ENCODE results near the gene ZSWIM5.
"Not testable (repeated sequence)": the region's sequence is repeated elsewhere in the genome, so short reads cannot be mapped to it uniquely, and the experiment has no call there.

The ZSWIM5 gene

DNA sequence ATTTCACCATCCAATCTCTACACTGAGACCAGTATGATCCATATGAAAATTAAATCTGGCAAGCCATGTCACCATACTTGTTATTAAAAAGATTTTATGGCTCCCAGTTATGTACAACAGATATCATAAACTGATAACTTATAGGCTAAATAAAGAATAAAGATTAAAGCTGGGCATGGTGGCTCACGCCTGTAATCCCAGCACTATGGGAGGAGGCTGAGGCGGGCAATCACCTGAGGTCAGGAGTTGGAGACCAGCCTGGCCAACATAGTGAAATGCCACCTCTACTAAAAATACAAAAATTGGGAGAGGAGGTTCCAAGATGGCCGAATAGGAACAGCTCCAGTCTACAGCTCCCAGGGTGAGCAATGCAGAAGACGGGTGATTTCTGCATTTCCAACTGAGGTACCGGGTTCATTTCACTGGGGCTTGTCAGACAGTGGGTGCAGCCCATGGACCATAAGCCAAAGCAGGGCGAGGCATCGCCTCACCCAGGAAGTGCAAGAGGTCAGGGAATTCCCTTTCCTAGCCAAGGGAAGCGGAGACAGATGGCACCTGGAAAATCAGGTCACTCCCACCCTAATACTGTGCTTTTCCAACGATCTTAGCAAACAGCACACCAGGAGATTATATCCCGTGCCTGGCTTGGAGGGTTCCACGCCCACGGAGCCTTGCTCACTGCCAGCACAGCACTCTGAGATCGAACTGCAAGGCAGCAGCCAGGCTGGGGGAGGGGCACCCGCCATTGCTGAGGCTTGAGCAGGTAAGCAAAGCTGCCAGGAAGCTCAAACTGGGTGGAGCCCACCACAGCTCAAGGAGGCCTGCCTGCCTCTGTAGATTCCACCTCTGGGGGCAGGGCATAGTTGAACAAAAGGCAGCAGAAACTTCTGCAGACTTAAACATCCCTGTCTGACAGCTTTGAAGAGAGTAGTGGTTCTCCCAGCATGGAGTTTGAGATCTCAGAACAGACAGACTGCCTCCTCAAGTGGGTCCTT lies 44.1 kb downstream of the ZSWIM5 start:
- H3K36me3 ChIP-seq (ENCODE audit: control insufficient read depth, insufficient read depth, low read length); H3K4me3 ChIP-seq (replicated peaks; ENCODE audit: low read depth, low read length); H3K27me3 ChIP-seq (replicated peaks; ENCODE audit: control insufficient read depth, insufficient read depth, low read length); DNase-seq (ENCODE audit: extremely low read depth, insufficient read length): not testable (repeated sequence)

- H3K4me3 ChIP-seq (replicated peaks; ENCODE audit: low read depth, low read length): no peak overlapping the region
- DNase-seq (ENCODE audit: extremely low read depth, insufficient read length): no peak
- TF ChIP-seq, protein P1, sequence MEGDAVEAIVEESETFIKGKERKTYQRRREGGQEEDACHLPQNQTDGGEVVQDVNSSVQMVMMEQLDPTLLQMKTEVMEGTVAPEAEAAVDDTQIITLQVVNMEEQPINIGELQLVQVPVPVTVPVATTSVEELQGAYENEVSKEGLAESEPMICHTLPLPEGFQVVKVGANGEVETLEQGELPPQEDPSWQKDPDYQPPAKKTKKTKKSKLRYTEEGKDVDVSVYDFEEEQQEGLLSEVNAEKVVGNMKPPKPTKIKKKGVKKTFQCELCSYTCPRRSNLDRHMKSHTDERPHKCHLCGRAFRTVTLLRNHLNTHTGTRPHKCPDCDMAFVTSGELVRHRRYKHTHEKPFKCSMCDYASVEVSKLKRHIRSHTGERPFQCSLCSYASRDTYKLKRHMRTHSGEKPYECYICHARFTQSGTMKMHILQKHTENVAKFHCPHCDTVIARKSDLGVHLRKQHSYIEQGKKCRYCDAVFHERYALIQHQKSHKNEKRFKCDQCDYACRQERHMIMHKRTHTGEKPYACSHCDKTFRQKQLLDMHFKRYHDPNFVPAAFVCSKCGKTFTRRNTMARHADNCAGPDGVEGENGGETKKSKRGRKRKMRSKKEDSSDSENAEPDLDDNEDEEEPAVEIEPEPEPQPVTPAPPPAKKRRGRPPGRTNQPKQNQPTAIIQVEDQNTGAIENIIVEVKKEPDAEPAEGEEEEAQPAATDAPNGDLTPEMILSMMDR (IDR thresholded peaks at IDR 0.05; ENCODE audit: insufficient read depth, low read length, poor library complexity, severe bottlenecking): no peak
Measured at GRCh38 chr1:45155957-45156356, 50.4 kb downstream of the ZSWIM5 start.

DNA sequence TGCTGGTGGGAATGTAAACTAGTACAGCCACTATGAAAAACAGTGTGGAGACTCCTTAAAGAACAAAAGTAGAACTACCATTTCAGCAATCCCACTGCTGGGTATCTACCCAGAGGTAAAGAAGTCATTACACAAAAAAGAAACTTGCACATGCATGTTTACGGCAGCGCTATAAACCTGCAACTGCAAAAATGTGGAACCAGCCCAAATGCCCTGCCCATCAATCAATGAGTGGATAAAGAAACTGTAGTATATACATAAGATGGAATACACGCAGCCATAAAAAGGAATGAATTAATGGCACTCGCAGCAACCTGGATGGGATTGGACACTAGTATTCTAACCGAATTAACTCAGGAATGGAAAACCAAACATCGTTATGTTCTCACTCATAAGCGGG lies 51.0 kb downstream of the ZSWIM5 start:
- no peak for DNase-seq (ENCODE audit: extremely low read depth, insufficient read length)

More at GRCh38 chr1:45155957-45156356, 50.4 kb downstream of the ZSWIM5 start:
- Histone ChIP-seq H3K27me3 (replicated peaks; ENCODE audit: control insufficient read depth, insufficient read depth, low read length) (no peaks in the 10 kb centered on the region), H3K36me3 (ENCODE audit: control insufficient read depth, insufficient read depth, low read length) (no peaks in the 10 kb centered on the region)

DNA sequence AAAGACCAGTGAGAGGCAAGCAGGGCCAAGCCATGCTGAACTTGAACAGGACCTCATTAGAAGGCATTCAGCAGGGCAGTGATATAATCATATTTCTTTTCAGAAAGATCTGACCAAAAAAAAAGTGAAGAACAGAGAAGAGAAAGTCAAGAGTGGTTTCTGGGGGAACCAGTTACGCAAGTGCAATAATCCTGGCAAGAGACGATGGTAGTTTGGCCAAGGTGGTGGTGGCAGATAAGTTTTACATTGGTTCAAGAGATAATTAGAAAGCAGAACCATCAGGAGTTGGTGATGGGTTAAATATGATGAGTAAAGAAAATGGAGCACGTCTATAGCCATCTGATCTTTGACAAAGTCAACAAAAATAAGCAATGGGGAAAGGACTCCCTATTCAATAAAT lies 54.3 kb downstream of the ZSWIM5 start:
- Histone ChIP-seq H3K27me3 (replicated peaks; ENCODE audit: control insufficient read depth, insufficient read depth, low read length) (no peaks in the 10 kb centered on the region; the same call in 1 of the 2 replicates), H3K36me3 (ENCODE audit: control insufficient read depth, insufficient read depth, low read length) (no peaks in the 10 kb centered on the region), H3K4me3 (replicated peaks; ENCODE audit: low read depth, low read length) (no peak overlapping the region)
- TF ChIP-seq, protein P1 (IDR thresholded peaks at IDR 0.05; ENCODE audit: insufficient read depth, low read length, poor library complexity, severe bottlenecking): no peak
- no peak for DNase-seq (ENCODE audit: extremely low read depth, insufficient read length)

More for the DNA sequence above, 51.0 kb downstream of the ZSWIM5 start:
- TF ChIP-seq, protein P1 (IDR thresholded peaks at IDR 0.05; ENCODE audit: insufficient read depth, low read length, poor library complexity, severe bottlenecking): no peak
- Histone ChIP-seq H3K27me3 (replicated peaks; ENCODE audit: control insufficient read depth, insufficient read depth, low read length) (no peaks in the 10 kb centered on the region), H3K36me3 (ENCODE audit: control insufficient read depth, insufficient read depth, low read length) (no peaks in the 10 kb centered on the region), H3K4me3 (replicated peaks; ENCODE audit: low read depth, low read length) (no peak overlapping the region)

GRCh38 chr1:45148209-45148825 lies 58.1 kb downstream of the ZSWIM5 start:
- no peaks in the 10 kb centered on the region; the same call in 1 of the 2 replicates for H3K27me3 ChIP-seq (replicated peaks; ENCODE audit: control insufficient read depth, insufficient read depth, low read length)
- TF ChIP-seq, protein P1 (IDR thresholded peaks at IDR 0.05; ENCODE audit: insufficient read depth, low read length, poor library complexity, severe bottlenecking): no peak
- no peak for DNase-seq (ENCODE audit: extremely low read depth, insufficient read length)
- no peak overlapping the region for H3K4me3 ChIP-seq (replicated peaks; ENCODE audit: low read depth, low read length)
- no peaks in the 10 kb centered on the region for H3K36me3 ChIP-seq (ENCODE audit: control insufficient read depth, insufficient read depth, low read length)

DNA sequence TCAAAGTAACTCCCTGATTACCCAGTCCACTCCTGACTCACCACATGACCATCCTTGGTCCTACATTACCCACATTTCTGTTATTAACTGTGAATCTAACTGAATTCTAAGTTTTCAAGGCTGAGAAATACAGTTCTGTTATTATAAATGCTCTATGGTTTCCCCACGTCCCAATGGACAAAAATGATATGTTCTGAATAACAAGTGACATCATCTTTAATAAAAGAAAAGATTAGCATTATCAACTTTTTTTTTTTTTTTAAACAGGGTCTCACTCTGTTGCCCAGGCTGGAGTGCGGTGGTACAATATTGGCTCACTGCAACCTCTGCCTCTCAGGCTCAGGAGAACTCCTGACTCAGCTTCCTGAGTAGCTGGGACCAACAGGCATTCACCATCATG lies 59.6 kb downstream of the ZSWIM5 start:
- no peak overlapping the region for H3K4me3 ChIP-seq (replicated peaks; ENCODE audit: low read depth, low read length)
- H3K36me3 ChIP-seq (ENCODE audit: control insufficient read depth, insufficient read depth, low read length): no peaks in the 10 kb centered on the region
- DNase-seq (ENCODE audit: extremely low read depth, insufficient read length): no peak
- TF ChIP-seq, protein P1 (IDR thresholded peaks at IDR 0.05; ENCODE audit: insufficient read depth, low read length, poor library complexity, severe bottlenecking): no peak
- H3K27me3 ChIP-seq (replicated peaks; ENCODE audit: control insufficient read depth, insufficient read depth, low read length): no peaks in the 10 kb centered on the region; the same call in 1 of the 2 replicates
